Neutrophil (primary cell): ENCODE data around the gene KCNQ5.

Experiments
- H3K27ac ChIP-seq: fragments of 200-600 bp; sonication (generic); 2 replicates; pipeline ENCODE4 v1.5.1; 2016; ENCODE audit warnings: mild to moderate bottlenecking, moderate library complexity
- H3K27me3 ChIP-seq: fragments of 200-600 bp; sonication (generic); 2 replicates; pipeline ENCODE4 v1.6.0; 2016; ENCODE audit warnings: mild to moderate bottlenecking
- H3K36me3 ChIP-seq: fragments of 200-600 bp; sonication (generic); 2 replicates; pipeline ENCODE4 v1.5.1; 2017
- H3K4me1 ChIP-seq, 2 experiments: fragments of 200-600 bp in 1 of 2; sonication (generic) in 1 of 2; 1 replicate in 1 of 2; 2 replicates in 1 of 2; pipeline versions ENCODE4 v1.5.1 to v1.6.1; 2013 to 2016; ENCODE audit warnings: low read depth in 1 of 2, low read length in 1 of 2, mild to moderate bottlenecking in 1 of 2, moderate library complexity in 1 of 2; ENCODE audit not compliant: control insufficient read depth in 1 of 2, insufficient read depth in 1 of 2
- H3K4me3 ChIP-seq, 2 experiments: fragments of 200-600 bp in 1 of 2; sonication (generic) in 1 of 2; 1 replicate in 1 of 2; 2 replicates in 1 of 2; pipeline ENCODE4 v1.5.1; 2013 to 2016; ENCODE audit warnings: low read depth in 1 of 2, low read length in 1 of 2, mild to moderate bottlenecking in 1 of 2, moderate library complexity in 1 of 2
- H3K9me3 ChIP-seq: fragments of 200-600 bp; sonication (generic); 2 replicates; pipeline ENCODE4 v1.5.1; 2016
- TF ChIP-seq, protein P1 (sequence below): fragments of 200-600 bp; sonication (generic); IDR thresholded peaks from 2 replicates; pipeline ENCODE4 v1.5.1; 2016; ENCODE audit warnings: antibody characterized with exemption

KCNQ5 gene

GRCh38 chr6:73043446-73043845, 421.6 kb downstream of the KCNQ5 start:
- TF ChIP-seq, protein P1, sequence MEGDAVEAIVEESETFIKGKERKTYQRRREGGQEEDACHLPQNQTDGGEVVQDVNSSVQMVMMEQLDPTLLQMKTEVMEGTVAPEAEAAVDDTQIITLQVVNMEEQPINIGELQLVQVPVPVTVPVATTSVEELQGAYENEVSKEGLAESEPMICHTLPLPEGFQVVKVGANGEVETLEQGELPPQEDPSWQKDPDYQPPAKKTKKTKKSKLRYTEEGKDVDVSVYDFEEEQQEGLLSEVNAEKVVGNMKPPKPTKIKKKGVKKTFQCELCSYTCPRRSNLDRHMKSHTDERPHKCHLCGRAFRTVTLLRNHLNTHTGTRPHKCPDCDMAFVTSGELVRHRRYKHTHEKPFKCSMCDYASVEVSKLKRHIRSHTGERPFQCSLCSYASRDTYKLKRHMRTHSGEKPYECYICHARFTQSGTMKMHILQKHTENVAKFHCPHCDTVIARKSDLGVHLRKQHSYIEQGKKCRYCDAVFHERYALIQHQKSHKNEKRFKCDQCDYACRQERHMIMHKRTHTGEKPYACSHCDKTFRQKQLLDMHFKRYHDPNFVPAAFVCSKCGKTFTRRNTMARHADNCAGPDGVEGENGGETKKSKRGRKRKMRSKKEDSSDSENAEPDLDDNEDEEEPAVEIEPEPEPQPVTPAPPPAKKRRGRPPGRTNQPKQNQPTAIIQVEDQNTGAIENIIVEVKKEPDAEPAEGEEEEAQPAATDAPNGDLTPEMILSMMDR, result no peak

GRCh38 chr6:73045609-73046008, 423.7 kb downstream of the KCNQ5 start:
- H3K27me3 ChIP-seq, result no peaks in the 10 kb centered on the region
- no peak overlapping the region for H3K27ac ChIP-seq
- H3K4me1 ChIP-seq, result no peaks in the 10 kb centered on the region
- H3K9me3 ChIP-seq, result no peaks in the 10 kb centered on the region
- H3K4me3 ChIP-seq, result no peak overlapping the region
- H3K36me3 ChIP-seq, result no peaks in the 10 kb centered on the region
- TF ChIP-seq, protein P1, result no peak

More at GRCh38 chr6:73043446-73043845, 421.6 kb downstream of the KCNQ5 start:
- no peaks in the 10 kb centered on the region for H3K27me3 ChIP-seq
- peaks cover 3% of the 10 kb centered on the region for H3K9me3 ChIP-seq
- H3K4me3 ChIP-seq, result no peak overlapping the region
- H3K27ac ChIP-seq, result no peak overlapping the region
- no peaks in the 10 kb centered on the region for H3K36me3 ChIP-seq
- no peaks in the 10 kb centered on the region for H3K4me1 ChIP-seq

DNA sequence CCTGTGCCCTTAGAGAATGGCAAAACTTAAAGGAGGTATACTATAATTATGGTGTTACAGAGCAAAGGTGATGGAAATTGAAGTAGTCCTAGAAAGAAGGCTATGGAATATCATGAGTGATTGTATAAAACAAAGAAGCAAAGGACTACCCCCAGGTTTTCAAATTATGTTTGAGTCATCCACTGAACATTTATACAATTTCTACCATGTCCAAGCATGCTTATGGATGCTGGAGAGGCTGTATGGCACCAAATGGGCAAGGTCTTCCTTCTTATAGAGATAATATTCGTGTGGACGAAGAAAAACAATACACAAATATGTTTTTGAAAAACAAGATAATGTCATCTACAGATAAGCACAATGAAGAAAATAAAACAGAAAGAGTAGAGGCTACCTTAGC, 425.9 kb downstream of the KCNQ5 start:
- no peak overlapping the region for H3K27ac ChIP-seq
- no peaks in the 10 kb centered on the region for H3K27me3 ChIP-seq
- no peaks in the 10 kb centered on the region for H3K4me1 ChIP-seq
- H3K36me3 ChIP-seq, result no peaks in the 10 kb centered on the region
- no peak overlapping the region for H3K4me3 ChIP-seq
- no peaks in the 10 kb centered on the region for H3K9me3 ChIP-seq
- TF ChIP-seq, protein P1, result no peak

DNA sequence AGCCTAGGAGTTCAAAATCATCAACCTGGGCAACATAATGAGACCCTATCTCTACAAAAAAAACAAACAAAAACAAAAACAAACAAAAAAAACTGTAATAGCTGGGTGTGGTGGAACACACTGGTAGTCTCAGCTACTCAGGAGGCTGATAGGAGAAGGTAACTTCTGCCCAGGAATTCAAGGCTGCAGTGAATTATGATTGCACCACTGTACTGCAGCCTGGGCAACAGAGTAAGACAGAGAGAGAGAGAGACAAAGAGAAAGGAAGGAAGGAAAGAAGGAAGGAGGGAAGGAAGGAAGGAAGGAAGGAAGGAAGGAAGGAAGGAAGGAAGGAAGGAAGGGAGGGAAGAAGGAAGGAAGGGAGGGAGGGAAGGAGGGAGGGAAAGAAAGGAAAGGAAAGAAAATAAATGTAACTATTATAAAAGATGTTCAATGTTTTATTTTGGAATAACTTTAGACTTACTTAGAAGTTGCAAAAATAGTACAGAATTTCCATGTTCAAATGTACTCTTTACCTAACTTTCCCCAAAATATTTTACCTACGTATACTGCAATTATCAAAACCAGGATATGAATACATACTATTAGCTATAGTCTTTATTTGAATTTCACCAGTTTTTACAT, 428.2 kb downstream of the KCNQ5 start:
- Histone ChIP-seq H3K27me3 (no peaks in the 10 kb centered on the region), H3K4me1 (no peaks in the 10 kb centered on the region), H3K27ac (no peak overlapping the region), H3K36me3 (no peaks in the 10 kb centered on the region), H3K4me3 (no peak overlapping the region), H3K9me3 (no peaks in the 10 kb centered on the region)
- TF ChIP-seq, protein P1, result no peak

DNA sequence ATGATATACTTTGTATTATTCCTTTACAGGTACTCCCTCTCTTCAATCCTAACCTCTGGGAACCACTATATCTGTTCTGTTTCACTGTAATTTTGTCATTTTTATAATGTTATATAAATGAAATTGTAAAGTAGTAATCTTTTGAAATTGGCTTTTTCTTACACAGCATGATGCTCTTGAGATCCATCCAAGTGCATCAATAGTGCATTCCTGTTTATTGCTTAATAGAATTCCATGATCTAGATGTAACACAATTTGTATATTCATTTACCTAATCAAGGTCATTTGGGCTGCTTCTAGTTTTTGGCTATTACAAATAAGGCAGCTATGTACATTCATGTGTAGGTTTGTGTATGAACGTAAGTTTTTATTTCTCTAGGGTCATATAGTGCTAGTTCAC, 428.8 kb downstream of the KCNQ5 start:
- Histone ChIP-seq H3K9me3 (no peaks in the 10 kb centered on the region), H3K27me3 (no peaks in the 10 kb centered on the region), H3K36me3 (no peaks in the 10 kb centered on the region), H3K27ac (no peak overlapping the region), H3K4me1 (no peaks in the 10 kb centered on the region), H3K4me3 (no peak overlapping the region)
- TF ChIP-seq, protein P1, result no peak
